ENCODE measurements around the gene CCT8.

CCT8 gene

GRCh38 chr21:29104239-29104708, 30.8 kb upstream of the CCT8 start:
- in situ Hi-C loops (cut with MboI; ENCODE audit: low sequenced_read_pairs, unreplicated experiment) = no loop called here
- TF ChIP-seq CTCF (IDR thresholded peaks at IDR 0.05; ENCODE audit: borderline replicate concordance, control extremely low read depth, extremely low read depth, insufficient read depth, missing control alignments) = no peak

GRCh38 chr21:29102791-29103257, 29.4 kb upstream of the CCT8 start:
- TF ChIP-seq CTCF (IDR thresholded peaks at IDR 0.05; ENCODE audit: borderline replicate concordance, control extremely low read depth, extremely low read depth, insufficient read depth, missing control alignments) = no peak
- no peak for DNase-seq (ENCODE audit: low spot score)
- in situ Hi-C loops (cut with MboI; ENCODE audit: low sequenced_read_pairs, unreplicated experiment) = no loop called here

More at GRCh38 chr21:29104239-29104708, 30.8 kb upstream of the CCT8 start:
- peak; percentile 36 for DNase-seq (ENCODE audit: low spot score)

GRCh38 chr21:29098156-29098555, 24.7 kb upstream of the CCT8 start:
- no peak for DNase-seq (ENCODE audit: low spot score)
- no peak for TF ChIP-seq CTCF (IDR thresholded peaks at IDR 0.05; ENCODE audit: borderline replicate concordance, control extremely low read depth, extremely low read depth, insufficient read depth, missing control alignments)
- in situ Hi-C loops (cut with MboI; ENCODE audit: low sequenced_read_pairs, unreplicated experiment) = loop anchor here (25.0 kb wide), 1 partner anchor 739 kb away; no protein-coding TSS in a partner anchor

- no peak for TF ChIP-seq CTCF (IDR thresholded peaks at IDR 0.05; ENCODE audit: borderline replicate concordance, control extremely low read depth, extremely low read depth, insufficient read depth, missing control alignments)
- in situ Hi-C loops (cut with MboI; ENCODE audit: low sequenced_read_pairs, unreplicated experiment) = loop anchor here (25.0 kb wide), 1 partner anchor 741 kb away; no protein-coding TSS in a partner anchor
These were observed 23.0 kb upstream of the CCT8 start for GRCh38 chr21:29096218-29097015.

DNA sequence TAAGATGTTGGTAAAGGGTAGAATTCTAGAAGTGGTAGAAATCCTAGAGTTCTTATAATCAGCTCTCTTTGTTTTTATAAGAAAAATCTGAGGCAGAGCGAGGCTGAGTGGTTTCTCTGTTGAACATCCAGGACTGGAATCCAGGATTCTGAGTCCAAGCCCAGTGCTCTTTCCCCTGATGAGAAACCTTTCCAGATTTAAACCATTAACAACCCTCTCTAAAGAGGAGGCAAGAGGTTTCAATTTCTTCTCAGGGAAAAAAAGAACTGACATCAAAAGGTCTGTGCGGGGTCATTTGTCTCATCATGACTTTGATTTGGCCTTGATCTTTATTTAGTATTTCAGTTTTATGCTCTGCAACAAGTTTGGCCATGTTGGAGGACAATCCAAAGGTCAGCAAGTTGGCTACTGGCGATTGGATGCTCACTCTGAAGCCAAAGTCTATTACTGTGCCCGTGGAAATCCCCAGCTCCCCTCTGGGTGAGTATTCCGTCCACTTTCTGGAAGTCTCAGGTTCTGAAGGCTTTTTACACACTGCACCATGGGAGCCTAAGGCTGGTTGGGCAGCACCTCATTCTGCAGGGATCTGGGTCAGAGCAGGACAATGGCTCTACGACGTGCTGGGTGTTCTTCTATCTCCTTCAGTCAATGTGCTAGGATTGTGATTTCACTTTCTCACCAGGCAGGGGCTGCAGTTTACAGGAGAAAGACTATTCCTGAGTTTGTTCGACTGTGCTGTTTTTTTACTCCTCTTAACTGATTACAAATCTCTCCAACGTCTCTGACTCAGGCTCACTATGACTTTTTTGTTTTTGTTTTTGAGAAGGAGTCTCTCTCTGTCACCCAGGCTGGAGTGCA, 18.9 kb upstream of the CCT8 start:
- TF ChIP-seq CTCF (IDR thresholded peaks at IDR 0.05; ENCODE audit: borderline replicate concordance, control extremely low read depth, extremely low read depth, insufficient read depth, missing control alignments) = no peak
- in situ Hi-C loops (cut with MboI; ENCODE audit: low sequenced_read_pairs, unreplicated experiment) = loop anchor here (25.0 kb wide), 1 partner anchor 745 kb away; no protein-coding TSS in a partner anchor
- DNase-seq (ENCODE audit: low spot score) = no peak

More at GRCh38 chr21:29096218-29097015, 23.0 kb upstream of the CCT8 start:
- DNase-seq (ENCODE audit: low spot score) = no peak

GRCh38 chr21:29091033-29091432, 17.6 kb upstream of the CCT8 start:
- in situ Hi-C loops (cut with MboI; ENCODE audit: low sequenced_read_pairs, unreplicated experiment) = loop anchor here (25.0 kb wide), 1 partner anchor 746 kb away; no protein-coding TSS in a partner anchor
- no peak for DNase-seq (ENCODE audit: low spot score)
- no peak for TF ChIP-seq CTCF (IDR thresholded peaks at IDR 0.05; ENCODE audit: borderline replicate concordance, control extremely low read depth, extremely low read depth, insufficient read depth, missing control alignments)
